Measurements from ENCODE around the gene BAIAP2. TPM values are rescaled to one million over a fixed set of nuclear protein-coding genes. Genes with fewer than 3 reads are reported as not detected.
"Not testable (repeated sequence)": the region's sequence is repeated elsewhere in the genome, so short reads cannot be mapped to it uniquely, and the experiment has no call there.

Gene BAIAP2
- total RNA-seq, 1 donor from 2014 or later: 7.3 TPM

DNA sequence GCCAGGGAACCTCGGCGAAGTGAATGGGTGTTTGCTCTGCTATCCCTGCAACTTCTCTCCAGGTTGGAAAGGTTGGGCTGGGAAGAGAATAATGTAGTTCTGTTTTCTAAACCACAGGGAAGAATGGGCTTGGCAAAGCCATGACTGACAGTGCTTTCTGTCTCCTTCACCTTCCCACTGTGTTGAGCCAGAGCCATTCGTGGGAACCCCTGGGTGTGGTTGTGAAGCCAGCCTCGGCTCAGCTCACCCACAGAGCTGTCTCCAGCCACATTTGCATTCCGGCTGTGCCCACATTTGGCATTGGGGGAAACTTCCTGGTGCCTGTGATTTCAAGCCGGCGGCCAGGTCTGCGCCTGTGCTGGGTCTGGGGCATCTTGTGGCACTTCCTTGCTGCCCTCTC is 39.9 kb downstream of the BAIAP2 start:
- Histone ChIP-seq H3K9ac (ENCODE audit: low read depth in 1 of 3, low read length in 3 of 3) (no peak overlapping the region), H3K27me3 (ENCODE audit: control insufficient read depth in 3 of 3, insufficient read depth in 3 of 3, low read length in 3 of 3) (peaks cover 0 to 4% (median 0%) of the 10 kb centered on the region in 3 donors), H3K36me3 (ENCODE audit: control insufficient read depth in 3 of 3, insufficient read depth in 3 of 3, low read length in 3 of 3) (no peaks in the 10 kb centered on the region), H3K4me1 (ENCODE audit: control insufficient read depth in 3 of 3, insufficient read depth in 3 of 3, low read length in 3 of 3) (no peaks in the 10 kb centered on the region), H3K9me3 (ENCODE audit: control insufficient read depth in 3 of 3, low read length in 3 of 3) (no peaks in the 10 kb centered on the region), H3K27ac (ENCODE audit: low read depth, low read length) (no peak overlapping the region), H3K4me3 (ENCODE audit: low read length in 3 of 3) (no peak overlapping the region)

DNA sequence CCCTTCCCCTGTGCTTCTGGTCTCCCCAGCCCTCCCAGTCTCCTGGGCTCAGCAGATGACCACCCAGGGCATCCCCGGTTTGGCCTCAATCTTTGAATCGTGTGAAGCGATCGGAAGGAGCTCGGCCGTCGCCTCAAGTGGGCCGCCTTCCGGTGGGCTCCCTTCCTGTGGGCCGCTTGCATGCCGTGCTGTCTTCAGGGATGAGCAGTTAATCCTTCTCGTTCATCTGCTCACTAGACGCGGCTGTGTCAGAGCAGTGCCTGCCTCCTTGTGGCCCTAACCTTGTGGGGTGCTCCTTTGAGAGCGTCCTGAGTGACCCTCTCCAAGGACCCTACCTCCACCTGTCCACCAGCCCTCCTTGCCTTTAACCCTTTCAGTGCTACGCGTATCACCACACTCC is 40.4 kb downstream of the BAIAP2 start:
- no peaks in the 10 kb centered on the region for H3K9me3 ChIP-seq (ENCODE audit: control insufficient read depth in 3 of 3, low read length in 3 of 3)
- peaks cover 0 to 4% (median 0%) of the 10 kb centered on the region in 3 donors for H3K27me3 ChIP-seq (ENCODE audit: control insufficient read depth in 3 of 3, insufficient read depth in 3 of 3, low read length in 3 of 3)
- no peak overlapping the region for H3K4me3 ChIP-seq (ENCODE audit: low read length in 3 of 3)
- no peaks in the 10 kb centered on the region for H3K36me3 ChIP-seq (ENCODE audit: control insufficient read depth in 3 of 3, insufficient read depth in 3 of 3, low read length in 3 of 3)
- no peak overlapping the region for H3K9ac ChIP-seq (ENCODE audit: low read depth in 1 of 3, low read length in 3 of 3)
- no peaks in the 10 kb centered on the region for H3K4me1 ChIP-seq (ENCODE audit: control insufficient read depth in 3 of 3, insufficient read depth in 3 of 3, low read length in 3 of 3)
- no peak overlapping the region for H3K27ac ChIP-seq (ENCODE audit: low read depth, low read length)

- Histone ChIP-seq H3K9ac (ENCODE audit: low read depth in 1 of 3, low read length in 3 of 3) (no peak overlapping the region), H3K27ac (ENCODE audit: low read depth, low read length) (no peak overlapping the region), H3K9me3 (ENCODE audit: control insufficient read depth in 3 of 3, low read length in 3 of 3) (no peaks in the 10 kb centered on the region), H3K36me3 (ENCODE audit: control insufficient read depth in 3 of 3, insufficient read depth in 3 of 3, low read length in 3 of 3) (no peaks in the 10 kb centered on the region), H3K27me3 (ENCODE audit: control insufficient read depth in 3 of 3, insufficient read depth in 3 of 3, low read length in 3 of 3) (peaks cover 0 to 4% (median 0%) of the 10 kb centered on the region in 3 donors), H3K4me3 (ENCODE audit: low read length in 3 of 3) (no peak overlapping the region), H3K4me1 (ENCODE audit: control insufficient read depth in 3 of 3, insufficient read depth in 3 of 3, low read length in 3 of 3) (no peaks in the 10 kb centered on the region)
These were observed 41.3 kb downstream of the BAIAP2 start for GRCh38 chr17:81076141-81076679.

DNA sequence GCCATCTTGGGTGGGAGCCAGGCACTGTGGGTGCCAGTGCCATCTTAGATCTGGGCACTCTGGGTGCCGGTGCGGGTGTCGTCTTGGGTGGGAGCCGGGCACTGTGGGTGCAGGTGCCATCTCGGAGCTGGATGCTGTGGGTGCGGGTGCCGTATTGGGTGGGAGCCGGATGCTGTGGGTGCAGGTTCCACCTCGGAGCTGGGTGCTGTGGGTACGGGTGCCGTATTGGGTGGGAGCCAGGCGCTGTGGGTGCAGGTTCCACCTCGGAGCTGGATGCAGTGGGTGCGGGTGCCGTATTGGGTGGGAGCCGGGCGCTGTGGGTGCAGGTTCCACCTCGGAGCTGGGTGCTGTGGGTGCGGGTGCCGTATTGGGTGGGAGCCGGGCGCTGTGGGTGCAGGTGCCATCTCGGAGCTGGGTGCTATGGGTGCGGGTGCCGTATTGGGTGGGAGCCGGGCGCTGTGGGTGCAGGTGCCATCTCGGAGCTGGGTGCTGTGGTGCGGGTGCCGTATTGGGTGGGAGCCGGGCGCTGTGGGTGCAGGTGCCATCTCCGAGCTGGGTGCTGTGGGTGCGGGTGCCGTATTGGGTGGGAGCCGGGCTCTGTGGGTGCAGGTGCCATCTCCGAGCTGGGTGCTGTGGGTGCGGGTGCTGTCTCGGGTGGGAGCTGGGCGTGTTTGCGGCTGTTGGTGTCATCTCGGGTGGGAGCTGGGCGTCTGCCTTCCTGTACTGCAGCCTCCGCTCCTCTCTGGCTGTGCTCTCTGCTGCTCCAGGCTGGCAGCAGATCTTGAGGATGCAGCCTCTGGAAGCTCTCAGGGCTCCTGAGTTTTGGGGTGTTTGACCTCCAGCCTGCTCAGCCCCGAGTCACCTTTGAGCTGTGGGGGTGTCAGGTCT is 43.3 kb downstream of the BAIAP2 start:
- H3K36me3 ChIP-seq (ENCODE audit: control insufficient read depth in 3 of 3, insufficient read depth in 3 of 3, low read length in 3 of 3); H3K27me3 ChIP-seq (ENCODE audit: control insufficient read depth in 3 of 3, insufficient read depth in 3 of 3, low read length in 3 of 3); H3K4me3 ChIP-seq (ENCODE audit: low read length in 3 of 3); H3K9me3 ChIP-seq (ENCODE audit: control insufficient read depth in 3 of 3, low read length in 3 of 3); H3K27ac ChIP-seq (ENCODE audit: low read depth, low read length); H3K9ac ChIP-seq (ENCODE audit: low read depth in 1 of 3, low read length in 3 of 3): not testable (repeated sequence)
- H3K4me1 ChIP-seq (ENCODE audit: control insufficient read depth in 3 of 3, insufficient read depth in 3 of 3, low read length in 3 of 3): peaks cover 15 to 18% (median 17%) of the 10 kb centered on the region in 3 donors

GRCh38 chr17:81080019-81080418 is 45.1 kb downstream of the BAIAP2 start:
- Histone ChIP-seq H3K27ac (ENCODE audit: low read depth, low read length) (no peak overlapping the region), H3K9me3 (ENCODE audit: control insufficient read depth in 3 of 3, low read length in 3 of 3) (no peaks in the 10 kb centered on the region), H3K4me1 (ENCODE audit: control insufficient read depth in 3 of 3, insufficient read depth in 3 of 3, low read length in 3 of 3) (peaks cover 25 to 36% (median 34%) of the 10 kb centered on the region in 3 donors), H3K4me3 (ENCODE audit: low read length in 3 of 3) (no peak overlapping the region), H3K36me3 (ENCODE audit: control insufficient read depth in 3 of 3, insufficient read depth in 3 of 3, low read length in 3 of 3) (no peaks in the 10 kb centered on the region), H3K27me3 (ENCODE audit: control insufficient read depth in 3 of 3, insufficient read depth in 3 of 3, low read length in 3 of 3) (peaks cover 0 to 4% (median 0%) of the 10 kb centered on the region in 3 donors), H3K9ac (ENCODE audit: low read depth in 1 of 3, low read length in 3 of 3) (no peak overlapping the region)

GRCh38 chr17:81081222-81082176 is 46.5 kb downstream of the BAIAP2 start:
- Histone ChIP-seq H3K36me3 (ENCODE audit: control insufficient read depth in 3 of 3, insufficient read depth in 3 of 3, low read length in 3 of 3) (no peaks in the 10 kb centered on the region), H3K4me1 (ENCODE audit: control insufficient read depth in 3 of 3, insufficient read depth in 3 of 3, low read length in 3 of 3) (peaks cover 30 to 44% (median 43%) of the 10 kb centered on the region in 3 donors), H3K4me3 (ENCODE audit: low read length in 3 of 3) (no peak overlapping the region), H3K9ac (ENCODE audit: low read depth in 1 of 3, low read length in 3 of 3) (peak overlapping the region in 1 of 3 donors; percentile 74), H3K27me3 (ENCODE audit: control insufficient read depth in 3 of 3, insufficient read depth in 3 of 3, low read length in 3 of 3) (no peaks in the 10 kb centered on the region), H3K27ac (ENCODE audit: low read depth, low read length) (no peak overlapping the region), H3K9me3 (ENCODE audit: control insufficient read depth in 3 of 3, low read length in 3 of 3) (no peaks in the 10 kb centered on the region)

DNA sequence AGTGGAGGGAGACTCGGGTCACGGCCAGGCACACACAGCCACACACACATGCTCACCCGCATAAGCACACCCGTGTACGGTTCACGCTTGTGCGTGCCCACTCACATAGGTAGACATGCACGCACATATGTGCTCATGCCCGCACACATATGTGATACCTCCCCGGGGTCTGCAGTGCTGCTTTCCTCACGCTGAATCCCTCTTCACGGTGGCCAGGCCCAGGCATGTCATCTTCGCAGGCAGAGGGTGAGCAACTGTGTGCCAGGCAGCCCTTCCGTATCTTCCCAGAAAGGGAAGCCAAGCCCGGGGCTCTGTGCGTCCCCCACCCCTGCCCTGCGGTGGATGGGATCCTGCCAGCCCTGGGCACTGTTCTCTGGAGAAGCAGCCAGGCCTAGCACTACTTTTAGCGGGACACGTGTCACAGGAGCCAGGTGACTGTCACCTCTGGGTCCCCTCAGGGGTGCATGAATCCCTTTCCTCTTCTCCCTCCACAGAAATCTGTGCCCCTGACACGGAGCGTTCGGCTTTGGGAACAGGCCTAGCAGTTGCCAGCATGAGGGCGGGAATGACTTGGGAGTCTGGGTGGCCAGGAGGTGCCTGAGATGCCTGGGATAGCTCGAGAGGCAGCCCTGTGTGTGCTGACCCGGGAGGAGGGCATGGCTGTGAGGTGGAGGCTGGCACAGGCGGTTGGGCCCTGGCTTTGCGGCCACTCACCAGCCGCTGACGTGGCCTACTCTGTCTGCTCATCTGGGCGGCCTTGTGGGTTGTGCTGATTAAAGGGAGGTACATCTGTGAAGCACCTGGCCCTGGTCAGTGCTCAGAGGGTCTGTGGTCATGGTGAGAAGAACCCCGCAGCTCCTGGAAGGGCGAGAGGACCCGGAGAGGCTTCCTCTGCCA is 47.5 kb downstream of the BAIAP2 start:
- Histone ChIP-seq H3K4me3 (ENCODE audit: low read length in 3 of 3) (peak overlapping the region in 1 of 3 donors; percentile 41), H3K9ac (ENCODE audit: low read depth in 1 of 3, low read length in 3 of 3) (peak overlapping the region in 2 of 3 donors; percentile 51 to 74)

DNA sequence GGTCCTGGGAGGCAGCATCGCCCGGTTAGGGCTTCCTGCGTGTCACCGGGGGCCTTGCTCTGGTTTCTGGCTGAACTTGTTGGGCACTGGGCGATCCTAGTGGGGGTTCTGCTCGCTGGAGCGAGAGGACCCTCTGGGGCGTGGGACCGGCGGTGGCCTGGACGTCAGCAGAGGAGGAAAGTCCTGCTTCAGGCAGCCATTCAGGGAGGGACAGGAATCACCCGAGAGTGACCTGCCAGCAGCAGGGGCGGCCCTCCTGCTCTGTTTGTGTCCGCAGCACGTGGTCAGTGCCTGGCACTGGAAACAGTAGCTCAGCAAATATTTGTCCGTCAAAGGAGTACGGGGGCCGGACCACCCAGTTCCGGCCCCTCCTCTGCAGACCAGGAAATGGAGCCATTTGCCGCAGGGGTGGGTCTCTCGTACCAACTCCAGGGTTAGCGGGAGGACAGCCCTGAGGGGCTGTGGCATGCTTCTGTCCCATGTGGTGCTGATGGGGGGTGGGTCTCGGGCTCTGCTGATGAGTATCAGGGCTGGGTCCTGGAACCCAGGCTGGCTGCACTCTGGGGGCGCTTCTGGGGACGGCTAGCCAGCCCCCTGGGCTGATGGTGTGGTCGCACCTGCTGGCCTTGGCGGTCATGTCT is 48.3 kb downstream of the BAIAP2 start:
- Histone ChIP-seq H3K9ac (ENCODE audit: low read depth in 1 of 3, low read length in 3 of 3) (peak overlapping the region in 2 of 3 donors; percentile 51 to 74), H3K4me1 (ENCODE audit: control insufficient read depth in 3 of 3, insufficient read depth in 3 of 3, low read length in 3 of 3) (peaks cover 30 to 44% (median 43%) of the 10 kb centered on the region in 3 donors), H3K36me3 (ENCODE audit: control insufficient read depth in 3 of 3, insufficient read depth in 3 of 3, low read length in 3 of 3) (peaks cover 0 to 3% (median 0%) of the 10 kb centered on the region in 3 donors), H3K27ac (ENCODE audit: low read depth, low read length) (peak overlapping the region; percentile 50), H3K27me3 (ENCODE audit: control insufficient read depth in 3 of 3, insufficient read depth in 3 of 3, low read length in 3 of 3) (no peaks in the 10 kb centered on the region), H3K4me3 (ENCODE audit: low read length in 3 of 3) (peak overlapping the region in 1 of 3 donors; percentile 35), H3K9me3 (ENCODE audit: control insufficient read depth in 3 of 3, low read length in 3 of 3) (no peaks in the 10 kb centered on the region)

More for the DNA sequence above, 47.5 kb downstream of the BAIAP2 start:
- Histone ChIP-seq H3K36me3 (ENCODE audit: control insufficient read depth in 3 of 3, insufficient read depth in 3 of 3, low read length in 3 of 3) (no peaks in the 10 kb centered on the region), H3K27ac (ENCODE audit: low read depth, low read length) (peak overlapping the region; percentile 50), H3K9me3 (ENCODE audit: control insufficient read depth in 3 of 3, low read length in 3 of 3) (no peaks in the 10 kb centered on the region), H3K4me1 (ENCODE audit: control insufficient read depth in 3 of 3, insufficient read depth in 3 of 3, low read length in 3 of 3) (peaks cover 30 to 44% (median 43%) of the 10 kb centered on the region in 3 donors), H3K27me3 (ENCODE audit: control insufficient read depth in 3 of 3, insufficient read depth in 3 of 3, low read length in 3 of 3) (no peaks in the 10 kb centered on the region)

Data from skeletal muscle tissue (tissue), 4 donors.